GM12878 (cell line): ENCODE results near the gene RACK1. TPM values are rescaled to one million over a fixed set of nuclear protein-coding genes. Genes with fewer than 3 reads are reported as not detected.

Experiments
- ATAC-seq: fragments of 200-7000 bp; cut with Tn5 transposase; 3 replicates; pipeline ENCODE4 v1.9.1; 2020; ENCODE audit warnings: mild to moderate bottlenecking, moderate library complexity
- BruUV-seq: library from RNA; stranded (reverse); fragments of 400-500 nt; replicated peaks from 2 replicates; lab custom pipeline; 2021; lab: Mats Ljungman, UMichigan
- CTCF ChIA-PET: fragments of 300-600 bp; sonication (Branson Sonifier 250); formaldehyde crosslinking; extraction: SDS; loops from one replicate; lab custom pipeline; 2021; ENCODE audit warnings: inconsistent platforms; lab: Yijun Ruan, JAX
- POLR2A ChIA-PET: fragments of 350-600 bp; formaldehyde crosslinking; extraction: SDS; loops from one replicate; lab custom pipeline; 2021; ENCODE audit warnings: inconsistent platforms; lab: Charles Lee
- RAD21 ChIA-PET: fragments of 300-600 bp; sonication (Branson Sonifier 250); formaldehyde crosslinking; loops from one replicate; lab custom pipeline; 2023; ENCODE audit warnings: antibody characterized with exemption; ENCODE audit not compliant: unreplicated experiment; lab: Charles Lee
- SMC1A ChIA-PET: fragments of 300-600 bp; sonication (Branson Sonifier 250); formaldehyde crosslinking; loops from one replicate; lab custom pipeline; 2023; ENCODE audit not compliant: unreplicated experiment, uncharacterized antibody; lab: Charles Lee
- DNase-seq: peaks from one replicate; pipeline ENCODE4 v3.0.0-alpha.2; 2011; ENCODE audit warnings: low read depth, low spot score
- FAIRE-seq: peaks from 3 replicates; lab custom pipeline; 2011; peaks lifted over from hg19 to GRCh38; lab: Jason Lieb, UNC
- H2AFZ ChIP-seq: 2 replicates; pipeline ENCODE4 v1.6.0; 2011; ENCODE audit warnings: low read depth, low read length, control low read depth; ENCODE audit not compliant: control insufficient read depth
- H3K27ac ChIP-seq: 2 replicates; pipeline ENCODE4 v1.5.1; 2011; ENCODE audit warnings: control low read depth; ENCODE audit not compliant: control insufficient read depth, insufficient read depth
- H3K27me3 ChIP-seq, 2 experiments: replicated peaks in 1 of 2; 2 replicates each; pipeline versions ENCODE4 v1.6.0 to v1.6.1; 2011; ENCODE audit warnings: low read length in 1 of 2; ENCODE audit not compliant: control insufficient read depth in 2 of 2, insufficient read depth in 2 of 2
- H3K36me3 ChIP-seq, 2 experiments: 2 replicates each; pipeline ENCODE4 v1.5.1; 2011; ENCODE audit warnings: low read length in 1 of 2; ENCODE audit not compliant: control insufficient read depth in 2 of 2, insufficient read depth in 2 of 2
- H3K4me1 ChIP-seq: 2 replicates; pipeline ENCODE4 v1.6.1; 2011; ENCODE audit warnings: mild to moderate bottlenecking, low read length, moderate library complexity, mixed read lengths; ENCODE audit not compliant: control insufficient read depth, insufficient read depth
- H3K4me2 ChIP-seq: 2 replicates; pipeline ENCODE4 v1.6.0; 2011; ENCODE audit warnings: control low read depth; ENCODE audit not compliant: control insufficient read depth, insufficient read depth
- H3K4me3 ChIP-seq: fragments of 200-600 bp; sonication (generic); 2 replicates; pipeline ENCODE4 v1.5.1; 2016
- H3K79me2 ChIP-seq: 2 replicates; pipeline ENCODE4 v1.6.0; 2011; ENCODE audit warnings: low read length; ENCODE audit not compliant: control insufficient read depth, insufficient read depth
- H3K9ac ChIP-seq: 2 replicates; pipeline ENCODE4 v1.8.0; 2011; ENCODE audit warnings: low read length, control low read depth, mixed read lengths; ENCODE audit not compliant: control insufficient read depth, insufficient read depth
- H3K9me3 ChIP-seq: replicated peaks from 3 replicates; pipeline ENCODE4 v1.5.1; 2011; ENCODE audit warnings: mild to moderate bottlenecking, low read length; ENCODE audit not compliant: control insufficient read depth, insufficient read depth
- H4K20me1 ChIP-seq: 2 replicates; pipeline ENCODE4 v1.6.0; 2011; ENCODE audit not compliant: control insufficient read depth, insufficient read depth
- ASH2L ChIP-seq: fragments of 300-600, 200-600 bp; sonication (generic); IDR thresholded peaks from 2 replicates; pipeline ENCODE4 v1.6.1; 2017; ENCODE audit warnings: low read depth, mild to moderate bottlenecking, borderline replicate concordance
- CBFB ChIP-seq: IDR thresholded peaks from 2 replicates; pipeline ENCODE4 v1.6.1; 2016; ENCODE audit warnings: antibody characterized with exemption, low read depth
- CBX3 ChIP-seq: fragments of 200-600 bp; sonication (generic); IDR thresholded peaks from 2 replicates; pipeline ENCODE4 v1.6.1; 2016; ENCODE audit warnings: low read depth, borderline replicate concordance
- DPF2 ChIP-seq: fragments of 450-650 bp; IDR thresholded peaks from 2 replicates; pipeline ENCODE4 v1.6.1; 2017; ENCODE audit warnings: mild to moderate bottlenecking
- EGR1 ChIP-seq, 2 experiments: IDR thresholded peaks; 1 replicate in 1 of 2; 2 replicates in 1 of 2; pipeline ENCODE4 v1.6.1; 2011 to 2012; ENCODE audit warnings: low read depth in 2 of 2, low read length in 2 of 2, borderline replicate concordance in 1 of 2, mild to moderate bottlenecking in 1 of 2, moderate library complexity in 1 of 2
- HDGF ChIP-seq: fragments of 450-650 bp; IDR thresholded peaks from 2 replicates; pipeline ENCODE4 v1.6.1; 2016; ENCODE audit warnings: antibody characterized with exemption
- IKZF2 ChIP-seq, 2 experiments: fragments of 450-650 bp; IDR thresholded peaks; 2 replicates each; pipeline ENCODE4 v1.6.1; 2017; ENCODE audit warnings: mild to moderate bottlenecking in 2 of 2, moderate library complexity in 2 of 2
- NFYB ChIP-seq: IDR thresholded peaks from 2 replicates; pipeline ENCODE4 v1.6.1; 2011; ENCODE audit warnings: low read depth, mild to moderate bottlenecking, low read length, improper control_type of control experiment, moderate library complexity; ENCODE audit not compliant: insufficient read depth
- NR2F1 ChIP-seq: fragments of 450-650 bp; conservative IDR thresholded peaks from 2 replicates; pipeline ENCODE4 v1.6.1; 2017; ENCODE audit warnings: mild to moderate bottlenecking
- RBBP5 ChIP-seq: fragments of 200-600 bp; sonication (generic); conservative IDR thresholded peaks from 2 replicates; pipeline ENCODE4 v1.6.1; 2016
- RCOR1 ChIP-seq: conservative IDR thresholded peaks from 2 replicates; pipeline ENCODE4 v1.6.1; 2012; ENCODE audit warnings: low read depth, low read length, improper control_type of control experiment
- SREBF2 ChIP-seq: IDR thresholded peaks from 2 replicates; pipeline ENCODE4 v1.6.1; 2012; ENCODE audit warnings: mild to moderate bottlenecking, low read length
- STAT3 ChIP-seq: IDR thresholded peaks from 2 replicates; pipeline ENCODE4 v1.6.1; 2011; ENCODE audit warnings: low read depth, low read length, improper control_type of control experiment
- YY1 ChIP-seq: IDR thresholded peaks from 2 replicates; pipeline ENCODE4 v1.6.1; 2011; ENCODE audit warnings: low read depth, mild to moderate bottlenecking, low read length
- ZNF592 ChIP-seq: fragments of 450-650 bp; IDR thresholded peaks from 2 replicates; pipeline ENCODE4 v1.6.1; 2017; ENCODE audit warnings: mild to moderate bottlenecking, moderate library complexity
- WGBS: methylation state at CpG from one replicate; pipeline ENCODE4 v1.1.6; 2016; ENCODE audit warnings: low lambda C conversion rate; ENCODE audit not compliant: insufficient replicate concordance, insufficient coverage; ENCODE audit errors: missing lambda C conversion rate; 5-methylcytosine and 5-hydroxymethylcytosine counted together
- in situ Hi-C: fragments of 300-500 bp; cut with MboI; formaldehyde crosslinking; loops from 9 replicates; pipeline ENCODE4 v1.14.3; 2018; ENCODE audit warnings: mixed read lengths
- intact Hi-C: fragments of 100-400 bp; cut with micrococcal nuclease; formaldehyde crosslinking; loops from one replicate; pipeline ENCODE4 v1.14.2; 2022; ENCODE audit not compliant: unreplicated experiment
- polyA plus RNA-seq, 11 experiments: library from polyadenylated mRNA; depleted of rRNA in 4 of 11; unstranded in 6 of 11; stranded (reverse) in 5 of 11; fragments of >200 nt; fragmentation: Nextera tagmentation in 4 of 11; fragmentation: Illumina TruSeq in 1 of 11; extraction: Ambion mirVana in 4 of 11; extraction: Trizol in 1 of 11; gene quantifications; 1 replicate in 1 of 11; 2 replicates in 10 of 11; pipeline versions ENCODE4 v1.2.1 to v1.2.3, GENCODE V29; 2011 to 2016; ENCODE audit warnings: inconsistent platforms in 2 of 11, missing spikeins in 2 of 11, low read depth in 1 of 11
- total RNA-seq, 4 experiments: library from RNA; depleted of rRNA in 3 of 4; stranded (reverse); fragments of >200 nt in 3 of 4; fragmentation: Illumina TruSeq in 1 of 4; extraction: Trizol in 1 of 4; gene quantifications; 2 replicates each; pipeline versions ENCODE4 v1.2.1 to v1.2.3, GENCODE V29; 2013 to 2021
- TF ChIP-seq, protein P1 (sequence below): IDR thresholded peaks from 2 replicates; pipeline ENCODE4 v1.6.1; 2011; ENCODE audit warnings: mild to moderate bottlenecking, low read depth, low read length, moderate library complexity; ENCODE audit not compliant: insufficient replicate concordance
- TF ChIP-seq, protein P2 (sequence below): IDR thresholded peaks from 2 replicates; pipeline ENCODE4 v1.6.1; 2012; ENCODE audit warnings: low read depth, low read length, improper control_type of control experiment

The RACK1 gene
- total and polyA plus RNA-seq, 10 of the 15 experiments (the other 5 are each of a cell fraction or from before 2014, with no cell fraction given) = 1,365 to 6,584 (median 4,167) TPM

- H3K9ac ChIP-seq = peak overlapping the region; percentile 98
- peak overlapping the region; percentile 71; the same call in 1 of the 2 replicates for H3K4me2 ChIP-seq
- ATAC-seq (peak; percentile 81), FAIRE-seq (no peak), DNase-seq (no peak)
- H3K4me3 ChIP-seq = peak overlapping the region; percentile 95
- ChIA-PET RAD21 (interaction anchor here (0.8 to 2.8 kb wide), 9 partner anchors 9 to 77 kb away, joined by 3 to 13 read pairs (median 6); partner anchors contain the start of gene RACK1), POLR2A (interaction anchor here (0.9 to 3.7 kb wide), 11 partner anchors 10 to 458 kb away, joined by 3 to 19 read pairs (median 5); partner anchors contain the start of genes RACK1 and TRIM41), CTCF (interaction anchor here (0.9 to 2.4 kb wide), 9 partner anchors 10 to 90 kb away, joined by 3 to 9 read pairs (median 4); partner anchors contain the start of gene TRIM41), SMC1A (interaction anchor here (1.0 to 3.7 kb wide), 6 partner anchors 11 to 76 kb away, joined by 3 to 25 read pairs (median 5); partner anchors contain the start of gene RACK1)
- H3K27me3 ChIP-seq = no peaks in the 10 kb centered on the region
- H3K27ac ChIP-seq = peak overlapping the region; percentile 97
- 2% methylated on average over 58 of the region's 59 CpGs for WGBS
- no TSS peak for BruUV-seq
- peaks cover 3% of the 10 kb centered on the region; the same call in 1 of the 2 replicates for H3K4me1 ChIP-seq
- H2AFZ ChIP-seq = peak overlapping the region; percentile 91
- H3K9me3 ChIP-seq = no peaks in the 10 kb centered on the region
- intact Hi-C loops = loop anchor here (2.0 to 5.0 kb wide), 4 partner anchors 17 to 399 kb away; partner anchors contain the start of genes TRIM41 and ZFP62
- peaks cover 54% of the 10 kb centered on the region for H3K79me2 ChIP-seq
- H4K20me1 ChIP-seq = no peaks in the 10 kb centered on the region
- in situ Hi-C loops = no loop called here
- peaks cover 1 to 4% of the 10 kb centered on the region in 2 experiments; a peak in 2 of 4 replicates for H3K36me3 ChIP-seq
- no peak for TF ChIP-seq NFYB
- TF ChIP-seq HDGF = no peak
- no peak for TF ChIP-seq NR2F1
- no peak for TF ChIP-seq ZNF592
- TF ChIP-seq, protein P1, sequence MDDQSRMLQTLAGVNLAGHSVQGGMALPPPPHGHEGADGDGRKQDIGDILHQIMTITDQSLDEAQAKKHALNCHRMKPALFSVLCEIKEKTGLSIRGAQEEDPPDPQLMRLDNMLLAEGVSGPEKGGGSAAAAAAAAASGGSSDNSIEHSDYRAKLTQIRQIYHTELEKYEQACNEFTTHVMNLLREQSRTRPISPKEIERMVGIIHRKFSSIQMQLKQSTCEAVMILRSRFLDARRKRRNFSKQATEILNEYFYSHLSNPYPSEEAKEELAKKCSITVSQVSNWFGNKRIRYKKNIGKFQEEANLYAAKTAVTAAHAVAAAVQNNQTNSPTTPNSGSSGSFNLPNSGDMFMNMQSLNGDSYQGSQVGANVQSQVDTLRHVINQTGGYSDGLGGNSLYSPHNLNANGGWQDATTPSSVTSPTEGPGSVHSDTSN = no peak
- no peak for TF ChIP-seq IKZF2 (IDR thresholded peaks at IDR 0.05)
- 0 out of 2 replicates have a peak, but pooled peaks have one; percentile 38 for TF ChIP-seq ASH2L
- no peak for TF ChIP-seq YY1
- no peak for TF ChIP-seq RBBP5
- TF ChIP-seq CBX3 = no peak
- TF ChIP-seq SREBF2 = no peak
- TF ChIP-seq DPF2 = peak; percentile 67; the same call in 1 of the 2 replicates
- peak; percentile 72 for TF ChIP-seq CBFB
- TF ChIP-seq EGR1 (IDR thresholded peaks at IDR 0.05; ENCODE audit: borderline replicate concordance in 1 of 2, low read depth in 2 of 2, low read length in 2 of 2) = no peak
- TF ChIP-seq, protein P2, sequence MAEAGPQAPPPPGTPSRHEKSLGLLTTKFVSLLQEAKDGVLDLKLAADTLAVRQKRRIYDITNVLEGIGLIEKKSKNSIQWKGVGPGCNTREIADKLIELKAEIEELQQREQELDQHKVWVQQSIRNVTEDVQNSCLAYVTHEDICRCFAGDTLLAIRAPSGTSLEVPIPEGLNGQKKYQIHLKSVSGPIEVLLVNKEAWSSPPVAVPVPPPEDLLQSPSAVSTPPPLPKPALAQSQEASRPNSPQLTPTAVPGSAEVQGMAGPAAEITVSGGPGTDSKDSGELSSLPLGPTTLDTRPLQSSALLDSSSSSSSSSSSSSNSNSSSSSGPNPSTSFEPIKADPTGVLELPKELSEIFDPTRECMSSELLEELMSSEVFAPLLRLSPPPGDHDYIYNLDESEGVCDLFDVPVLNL = no peak
- TF ChIP-seq RCOR1 = no peak
- TF ChIP-seq STAT3 = no peak
Measured at GRCh38 chr5:181261320-181262049, 17.8 kb upstream of the RACK1 start.
